Non-pigmented ciliary epithelial cell (primary cell): ENCODE results near the gene GTPBP4.
"Not testable (repeated sequence)": the region's sequence is repeated elsewhere in the genome, so short reads cannot be mapped to it uniquely, and the experiment has no call there.

Experiments used
- DNase-seq: peaks from one replicate; pipeline ENCODE4 v3.0.0-alpha.2; 2010; ENCODE audit warnings: low read depth

The GTPBP4 gene

DNA sequence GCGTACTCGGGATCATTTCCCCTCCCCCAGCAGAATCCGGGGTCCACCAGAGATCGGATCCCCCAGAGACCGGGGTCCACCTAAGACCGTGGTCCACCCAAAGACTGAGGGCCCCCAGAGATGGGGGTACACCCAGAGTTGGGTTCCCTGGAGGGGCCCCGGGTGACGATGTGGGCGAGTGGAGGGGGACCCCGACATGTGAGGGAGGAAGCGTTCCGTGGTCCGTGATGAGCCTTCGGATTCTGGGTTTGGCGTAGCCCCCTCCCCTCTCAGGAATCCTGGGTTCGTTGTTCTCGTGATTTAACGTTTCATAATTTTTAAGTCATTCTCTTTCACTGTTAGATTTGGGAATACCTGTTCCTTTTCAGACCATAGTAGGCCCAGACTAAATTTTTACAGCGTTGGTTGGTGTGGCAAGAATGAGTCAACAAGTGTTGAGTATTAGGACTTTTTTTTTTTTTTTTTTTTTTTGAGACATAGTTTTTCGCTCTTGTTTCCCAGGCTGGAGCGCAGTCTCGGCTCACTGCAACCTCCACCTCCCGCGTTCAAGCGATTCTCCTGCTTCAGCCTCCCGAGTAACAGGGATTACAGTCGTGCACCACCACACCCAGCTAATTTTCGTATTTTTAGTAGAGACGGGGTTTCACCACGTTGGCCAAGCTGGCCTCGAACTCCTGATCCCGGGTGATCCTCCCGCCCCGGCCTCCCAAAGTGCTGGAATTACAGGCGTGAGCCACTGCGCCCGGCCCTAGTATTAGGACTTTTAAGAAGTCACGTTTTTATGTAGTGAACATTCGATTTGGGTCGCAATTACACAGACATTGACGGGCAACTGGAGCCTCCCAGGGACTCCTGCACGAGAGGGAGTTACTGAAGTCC is 672 bp downstream of the GTPBP4 start:
- no peak for DNase-seq

DNA sequence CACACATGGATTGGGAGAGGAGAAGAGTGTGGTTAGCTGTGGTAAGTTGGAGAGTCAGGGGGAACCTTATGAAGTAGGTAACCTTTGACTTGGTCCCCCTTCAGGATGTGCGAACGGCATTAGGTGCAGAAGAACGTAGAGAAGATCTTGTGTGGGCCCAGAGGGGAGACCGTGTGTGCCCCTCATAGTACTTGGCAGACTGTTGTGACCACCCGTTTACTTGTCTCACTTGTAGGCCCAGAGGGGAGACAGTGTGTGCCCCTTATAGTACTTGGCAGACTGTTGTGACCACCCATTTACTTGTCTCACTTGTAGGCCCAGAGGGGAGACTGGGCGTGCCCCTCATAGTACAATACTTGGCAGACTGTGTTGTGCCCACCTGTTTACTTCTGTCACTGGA is 2.6 kb downstream of the GTPBP4 start:
- no peak for DNase-seq

DNA sequence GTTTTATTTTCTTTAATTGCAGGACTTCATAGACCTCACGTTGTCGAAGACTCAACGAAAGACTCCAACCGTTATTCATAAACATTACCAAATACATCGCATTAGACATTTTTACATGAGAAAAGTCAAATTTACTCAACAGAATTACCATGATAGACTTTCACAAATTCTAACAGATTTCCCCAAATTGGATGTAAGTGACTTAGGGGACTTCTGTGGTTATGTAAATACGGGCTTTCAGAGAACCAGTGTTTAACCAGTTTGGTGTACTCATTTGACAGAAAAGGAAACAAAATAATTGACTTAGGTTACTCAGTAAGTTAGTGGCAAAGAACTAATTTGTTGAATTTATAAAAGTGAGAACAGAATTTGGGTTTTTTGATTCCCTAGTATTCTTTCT is 4.2 kb downstream of the GTPBP4 start:
- no peak for DNase-seq

DNA sequence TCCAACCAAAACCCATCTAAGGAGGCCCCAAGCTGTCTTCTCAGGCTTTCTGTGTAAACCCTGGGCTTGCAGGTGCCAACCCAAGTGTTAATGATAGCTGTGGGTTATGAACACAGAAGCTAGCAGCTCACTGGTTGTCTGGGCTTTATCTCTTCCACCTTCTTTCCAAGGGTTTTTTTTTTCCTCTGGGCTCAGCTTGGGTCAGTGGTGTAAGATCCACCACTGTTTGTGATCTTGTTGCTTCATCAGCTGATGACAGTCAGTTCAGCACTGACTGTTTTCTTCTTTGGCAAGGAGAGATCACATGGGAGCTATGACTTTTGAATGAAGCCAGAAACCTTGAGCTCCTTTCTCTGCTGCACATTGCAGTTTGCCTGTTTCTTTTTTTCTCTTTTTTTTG is 4.6 kb downstream of the GTPBP4 start:
- DNase-seq = no peak

DNA sequence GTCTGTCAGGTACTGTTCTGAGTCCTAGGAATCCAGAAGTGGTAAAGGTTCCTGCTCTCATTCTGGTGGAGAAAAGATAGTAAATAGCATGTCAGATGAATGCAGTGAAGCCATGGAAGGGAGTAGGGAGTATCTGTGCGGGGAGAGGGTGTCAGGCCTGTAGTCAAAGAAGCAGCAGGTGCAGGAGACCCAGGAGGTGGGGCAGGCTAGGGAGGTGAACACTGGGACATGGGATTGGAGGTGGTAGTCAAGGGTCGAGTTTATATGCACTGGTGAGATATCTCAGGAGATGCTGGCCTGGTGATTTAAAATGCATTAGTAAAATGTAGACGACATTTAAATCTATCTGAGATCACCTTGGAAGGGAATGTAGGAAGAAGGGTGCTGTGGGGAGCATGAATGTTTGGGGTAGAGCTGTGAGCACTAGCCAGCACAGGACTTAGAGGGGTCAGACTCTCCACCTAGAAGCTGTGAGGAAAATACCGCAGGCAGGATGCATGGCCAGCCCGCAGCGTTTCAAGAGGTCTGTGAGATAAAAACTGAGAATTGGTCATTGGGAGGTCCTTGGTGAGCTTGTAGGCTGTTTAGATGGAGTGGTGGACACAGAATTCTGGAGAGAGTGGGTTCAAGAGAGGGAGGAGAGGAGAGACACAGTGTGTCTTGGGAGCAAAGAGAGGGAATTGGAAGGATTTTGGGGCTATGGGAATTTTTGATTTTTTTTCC is 6.8 kb downstream of the GTPBP4 start:
- DNase-seq = no peak

DNA sequence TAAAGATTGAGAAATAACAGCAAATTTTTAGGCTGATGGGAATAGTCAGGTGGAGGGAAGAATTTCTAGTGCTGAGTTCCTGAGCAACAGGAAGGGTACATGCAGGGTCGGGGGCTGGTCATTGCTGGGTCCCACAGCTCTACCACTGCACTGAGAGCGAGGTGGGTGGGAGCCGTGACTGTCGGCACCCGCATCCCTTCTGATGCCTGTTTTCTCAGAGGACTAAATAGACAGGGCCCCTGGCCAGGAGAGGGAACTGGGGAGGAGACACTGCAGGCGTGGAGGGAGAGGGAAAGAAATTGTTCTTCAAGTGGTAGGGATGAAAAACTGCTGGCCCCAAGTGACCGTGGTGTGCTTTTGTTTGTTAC is 7.3 kb downstream of the GTPBP4 start:
- no peak for DNase-seq

DNA sequence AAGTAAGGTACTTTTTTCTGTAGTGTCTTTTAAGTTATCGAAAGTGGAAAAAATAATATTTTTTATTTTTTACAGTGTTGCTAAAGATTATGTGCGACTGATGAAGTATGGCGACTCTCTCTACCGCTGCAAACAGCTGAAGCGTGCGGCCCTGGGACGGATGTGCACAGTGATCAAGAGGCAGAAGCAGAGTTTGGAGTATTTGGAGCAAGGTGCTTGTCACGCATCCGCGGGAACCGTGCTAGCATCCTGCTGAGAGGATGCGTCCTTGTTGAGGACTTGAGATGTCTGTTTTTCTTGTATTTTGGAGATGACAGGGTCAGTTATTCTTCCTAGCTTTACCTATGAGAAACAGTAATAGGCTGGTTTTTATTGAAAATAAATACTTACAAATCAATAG is 7.8 kb downstream of the GTPBP4 start:
- DNase-seq = no peak

DNA sequence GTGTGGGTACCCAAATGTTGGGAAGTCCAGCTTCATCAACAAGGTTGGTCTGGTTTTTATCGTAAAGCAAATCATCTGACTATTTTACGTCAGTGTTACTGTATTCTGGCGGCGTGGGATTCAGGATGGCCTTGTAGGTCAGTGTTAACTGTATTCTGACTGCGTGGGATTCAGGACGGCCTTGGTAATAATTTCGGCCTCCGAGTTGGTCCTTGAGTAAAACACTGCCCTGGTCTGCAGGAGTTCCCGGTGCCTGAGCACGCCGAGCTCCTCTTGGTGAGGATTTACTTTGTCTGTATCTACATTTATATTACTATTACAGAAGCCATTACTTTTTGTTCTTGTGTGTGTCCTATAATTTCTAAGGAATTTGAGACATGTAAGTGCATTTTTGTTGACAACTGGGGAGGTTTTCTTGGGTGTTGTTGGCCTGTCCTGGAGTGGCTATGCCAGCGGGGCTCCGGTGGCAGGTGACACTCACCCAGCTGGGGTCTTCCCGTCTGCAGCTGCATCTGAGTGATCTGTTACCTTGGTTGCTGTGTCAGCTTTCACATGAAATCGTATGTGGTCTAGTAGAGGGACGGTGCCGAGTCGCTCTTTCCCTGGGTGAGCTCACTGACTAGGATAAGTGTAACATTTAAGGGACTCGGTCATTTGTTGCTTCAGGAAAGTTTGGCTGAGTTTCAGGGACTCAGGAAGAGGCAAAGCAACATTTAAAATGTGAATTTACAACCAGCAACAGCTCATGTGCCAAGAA is 9.2 kb downstream of the GTPBP4 start:
- no peak for DNase-seq

DNA sequence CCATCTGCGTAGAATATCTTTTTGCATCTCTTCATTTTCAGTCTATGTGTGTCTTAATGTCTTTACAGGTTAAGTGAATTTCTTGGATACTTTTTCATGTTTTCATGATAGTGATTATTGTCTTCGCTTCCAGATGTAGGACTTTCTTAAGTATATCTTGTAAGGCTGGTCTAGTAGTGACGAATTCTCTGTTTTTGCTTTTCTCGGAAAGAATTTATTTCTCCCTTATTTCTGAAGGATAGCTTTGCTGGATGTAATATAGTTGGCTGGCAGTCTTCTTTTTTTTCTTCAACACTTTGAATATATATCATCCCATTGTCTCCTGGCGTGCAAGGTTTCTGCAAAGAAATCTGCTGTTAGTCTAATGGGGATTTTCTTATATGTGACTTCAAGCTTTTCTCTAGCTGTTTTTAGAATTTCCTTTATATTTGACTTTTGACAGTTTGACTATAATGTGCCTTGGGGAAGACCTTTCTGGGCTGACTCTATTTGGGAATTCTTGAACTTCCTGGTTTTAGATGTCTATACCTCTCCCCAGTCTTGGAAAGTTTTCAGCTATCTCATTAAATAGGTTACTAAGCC is 14.3 kb downstream of the GTPBP4 start:
- DNase-seq = no peak

DNA sequence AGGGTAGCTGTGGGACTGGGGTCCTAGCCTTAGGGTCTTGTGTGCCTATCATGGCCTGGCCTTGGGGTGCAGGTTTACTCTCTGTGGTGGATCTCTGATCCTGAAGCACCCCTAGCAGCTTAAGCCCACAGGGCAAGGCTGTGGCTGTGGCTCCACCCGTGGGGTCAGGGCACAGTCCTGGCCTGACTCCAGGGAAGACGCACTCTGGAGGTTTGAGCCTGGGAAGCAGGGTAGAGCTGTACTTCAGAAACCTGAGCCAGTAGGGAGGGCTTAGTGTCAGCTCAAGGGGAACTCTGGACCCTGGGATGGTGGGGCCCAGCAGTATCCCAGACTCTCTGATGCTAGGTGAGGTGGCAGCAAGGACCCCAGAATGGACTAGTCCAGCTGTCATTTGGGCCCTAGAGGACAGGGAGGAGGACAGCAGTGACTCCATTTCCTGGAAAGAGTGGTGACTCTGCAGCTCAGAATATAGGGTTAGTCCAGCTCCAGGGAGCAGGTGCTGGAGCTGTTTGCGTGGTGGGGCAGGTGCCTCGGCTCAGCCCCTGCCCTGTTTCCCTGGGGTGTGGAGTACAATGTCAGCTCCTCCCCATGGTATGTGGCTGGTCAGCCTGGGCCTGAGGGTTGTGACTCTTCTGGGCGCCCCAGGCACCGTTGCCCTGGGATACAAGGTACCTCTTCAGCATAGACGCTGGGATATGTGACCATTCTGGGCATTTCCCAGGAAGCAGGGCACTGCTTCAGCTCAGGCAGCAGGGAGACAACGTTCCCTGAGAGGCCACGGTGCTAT is 15.8 kb downstream of the GTPBP4 start:
- no peak for DNase-seq

DNA sequence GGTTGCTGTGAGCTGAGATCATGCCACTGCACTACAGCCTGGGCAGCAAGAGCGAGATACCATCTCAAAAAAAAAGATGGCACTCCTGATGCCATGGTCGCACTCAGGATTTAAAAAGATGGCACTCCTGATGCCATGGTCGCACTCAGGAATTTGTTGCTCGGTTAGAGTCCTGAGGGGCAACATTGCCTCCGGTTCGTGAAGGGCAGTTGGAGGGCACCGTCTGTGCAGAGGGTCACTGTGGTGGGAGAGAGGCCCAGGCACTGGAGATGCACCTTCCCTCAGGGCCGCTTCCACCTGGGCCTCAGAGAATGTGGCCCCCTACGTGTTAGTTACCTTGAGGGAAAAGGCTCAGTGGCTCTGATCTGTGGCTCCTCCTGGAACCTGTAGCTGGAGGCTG is 18.3 kb downstream of the GTPBP4 start:
- no peak for DNase-seq

DNA sequence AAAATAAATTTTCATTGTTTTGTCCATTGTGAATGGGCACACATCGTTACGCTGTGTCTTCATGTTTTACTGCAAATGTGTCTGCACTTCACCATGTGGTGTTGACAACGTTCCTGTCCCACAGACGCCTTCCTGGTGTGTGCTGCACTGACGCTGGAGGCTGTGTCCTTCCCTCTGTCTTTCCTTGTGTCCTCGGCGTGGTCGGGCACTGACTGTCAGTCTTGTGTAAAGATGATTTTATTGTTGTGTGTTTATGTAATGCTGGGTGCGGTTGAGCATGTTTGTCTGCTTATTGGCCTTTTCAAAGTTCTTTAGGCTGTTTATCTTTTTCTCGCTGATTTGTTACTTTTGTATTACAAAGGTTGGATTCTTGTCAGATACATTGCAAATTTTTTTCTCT is 19.3 kb downstream of the GTPBP4 start:
- DNase-seq = no peak

DNA sequence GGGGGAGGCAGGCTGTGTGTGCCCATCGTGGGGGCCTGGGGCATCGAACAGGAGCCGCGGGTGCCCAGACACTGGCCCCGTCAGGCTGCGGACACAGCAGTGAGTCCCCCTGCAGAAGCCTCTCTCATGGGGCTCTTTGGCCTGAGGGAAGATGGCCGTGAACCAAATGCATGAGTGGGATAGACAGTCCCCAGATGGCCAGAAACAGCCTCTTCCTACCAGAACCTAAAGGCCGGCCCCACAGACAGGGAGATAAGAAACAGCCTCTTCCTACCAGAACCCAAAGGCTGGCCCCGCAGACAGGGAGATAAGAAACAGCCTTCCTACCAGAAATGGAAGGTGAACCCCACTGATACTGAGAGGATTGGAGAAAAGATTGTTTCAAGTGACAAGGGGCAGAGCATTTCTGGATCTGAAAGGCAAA is 20.8 kb downstream of the GTPBP4 start:
- no peak for DNase-seq

DNA sequence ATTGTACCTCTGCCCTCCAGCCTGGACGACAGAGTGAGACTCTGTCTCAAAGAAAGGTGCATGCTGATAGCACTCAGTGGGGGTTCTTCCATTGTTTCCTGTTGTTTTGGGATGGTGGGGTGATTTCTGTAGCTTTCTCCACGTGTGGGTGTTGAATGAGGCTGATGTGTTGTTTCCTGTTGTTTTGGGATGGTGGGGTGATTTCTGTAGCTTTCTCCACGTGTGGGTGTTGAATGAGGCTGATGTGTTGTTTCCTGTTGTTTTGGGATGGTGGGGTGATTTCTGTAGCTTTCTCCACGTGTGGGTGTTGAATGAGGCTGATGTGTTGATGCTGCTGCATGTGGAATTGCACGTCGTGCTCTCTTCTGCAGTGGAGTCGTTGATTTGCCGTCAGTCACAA is 21.7 kb downstream of the GTPBP4 start:
- not testable (repeated sequence) for DNase-seq

DNA sequence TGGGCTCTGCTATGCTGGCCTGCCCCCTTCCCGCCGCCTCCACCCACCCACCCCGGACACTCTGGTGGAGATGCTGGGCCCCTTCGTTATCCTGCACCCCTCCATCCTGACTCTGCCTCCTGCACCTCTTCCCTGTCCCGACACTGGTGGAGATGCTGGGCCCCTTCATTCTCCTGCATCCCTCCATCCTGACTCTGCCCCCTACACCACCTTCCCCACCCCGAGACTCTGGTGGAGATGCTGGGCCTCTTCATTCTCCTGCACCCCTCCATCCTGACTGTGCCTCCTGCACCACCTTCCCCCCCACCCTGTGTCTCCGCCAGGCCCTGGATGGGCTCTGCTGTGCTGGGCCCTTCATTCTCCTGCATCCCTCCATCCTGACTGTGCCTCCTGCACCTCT is 22.5 kb downstream of the GTPBP4 start:
- DNase-seq = no peak

DNA sequence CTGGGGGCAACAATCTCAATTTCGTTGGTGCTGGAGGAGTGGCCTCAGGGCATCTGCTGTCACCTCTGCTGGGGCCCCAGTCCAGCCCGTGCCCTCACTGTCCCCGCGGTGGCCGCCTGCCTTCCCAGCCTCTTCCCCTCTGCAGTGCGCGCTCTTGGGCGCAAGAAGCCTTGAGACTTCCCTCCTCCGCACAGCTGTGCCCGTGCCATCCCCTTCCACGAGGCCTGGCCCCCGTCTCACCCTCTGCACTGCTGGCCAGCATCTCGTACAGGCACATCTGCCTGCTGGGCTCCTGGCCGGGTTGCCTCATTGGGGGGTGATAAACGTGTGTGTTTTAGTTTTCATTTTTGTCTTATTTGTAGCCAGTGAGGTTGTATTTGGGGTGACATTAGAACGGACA is 23.5 kb downstream of the GTPBP4 start:
- DNase-seq = no peak

DNA sequence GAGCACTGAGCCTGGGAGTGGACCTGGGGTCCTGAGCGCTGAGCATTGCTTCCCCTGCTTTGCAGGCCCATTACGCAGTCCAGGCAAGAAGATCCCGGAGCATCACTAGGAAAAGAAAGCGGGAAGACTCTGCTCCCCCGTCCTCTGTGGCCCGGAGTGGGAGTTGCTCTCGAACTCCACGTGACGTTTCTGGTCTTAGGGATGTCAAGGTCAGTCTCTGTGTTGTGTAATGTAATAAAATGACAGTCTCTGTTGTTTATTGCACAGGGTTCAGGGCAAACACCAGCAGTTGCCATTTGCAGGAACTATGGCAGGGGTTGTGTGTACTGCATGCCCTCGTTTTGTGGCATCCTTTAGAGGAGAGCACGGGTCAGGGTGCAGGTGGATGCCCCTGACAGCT is 27.5 kb downstream of the GTPBP4 start:
- DNase-seq = no peak

DNA sequence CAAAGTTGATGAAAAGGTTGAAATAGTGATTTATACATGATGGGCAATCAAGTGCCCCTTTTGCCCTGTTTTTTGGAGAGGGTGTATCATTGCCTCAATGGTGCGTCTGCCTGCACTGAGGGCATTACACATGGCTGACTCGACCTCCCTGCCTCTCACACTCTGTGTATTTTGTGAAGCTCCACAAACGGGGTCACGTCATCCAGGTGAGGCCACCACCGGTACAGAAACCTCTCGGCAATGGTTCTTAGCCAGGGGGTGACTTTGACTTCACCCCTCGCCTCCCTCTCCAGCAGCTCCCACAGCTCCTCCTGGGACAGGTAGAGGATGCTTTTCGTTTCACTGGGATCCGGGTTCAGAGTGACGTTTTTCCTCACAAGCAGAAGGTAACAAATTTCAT is 31.1 kb downstream of the GTPBP4 start:
- no peak for DNase-seq

DNA sequence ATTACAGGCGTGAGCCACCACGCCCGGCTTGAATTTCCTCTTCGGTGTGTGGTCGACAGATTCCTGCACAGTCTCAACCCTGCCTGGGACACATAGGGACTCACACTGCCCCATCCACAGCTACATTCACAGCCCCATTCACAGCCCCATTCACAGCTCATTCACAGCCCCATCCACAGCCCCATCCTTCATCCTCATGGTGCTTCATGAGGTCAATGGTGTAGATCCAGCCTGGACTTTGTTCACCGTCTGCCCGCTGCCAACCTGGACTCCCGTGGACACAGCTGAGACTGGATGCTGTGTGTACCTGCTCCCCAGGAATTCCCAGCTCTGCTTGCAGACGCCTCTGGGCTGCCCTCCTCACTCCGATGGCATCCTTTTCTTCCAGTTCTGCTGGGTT is 32.2 kb downstream of the GTPBP4 start:
- no peak for DNase-seq

DNA sequence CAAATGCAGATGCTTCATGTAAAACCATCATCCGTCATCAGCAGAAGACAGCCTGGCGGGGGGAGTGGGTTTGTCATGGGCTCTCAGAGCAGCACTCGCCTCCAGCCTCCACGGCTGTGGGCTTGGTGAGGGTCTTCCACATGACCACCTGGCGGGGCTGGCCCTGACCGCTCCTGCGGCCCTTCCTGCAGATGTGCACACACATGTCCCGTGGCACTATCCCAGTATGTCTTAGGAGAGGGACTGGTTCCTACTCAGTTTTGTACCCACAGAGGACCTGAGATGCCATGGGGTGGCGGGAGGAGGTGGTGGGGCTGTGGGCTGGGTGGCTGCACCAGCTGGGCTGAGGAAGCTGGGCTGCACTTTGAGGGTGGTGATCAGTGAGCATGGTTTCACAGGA is 32.7 kb downstream of the GTPBP4 start:
- DNase-seq = no peak

DNA sequence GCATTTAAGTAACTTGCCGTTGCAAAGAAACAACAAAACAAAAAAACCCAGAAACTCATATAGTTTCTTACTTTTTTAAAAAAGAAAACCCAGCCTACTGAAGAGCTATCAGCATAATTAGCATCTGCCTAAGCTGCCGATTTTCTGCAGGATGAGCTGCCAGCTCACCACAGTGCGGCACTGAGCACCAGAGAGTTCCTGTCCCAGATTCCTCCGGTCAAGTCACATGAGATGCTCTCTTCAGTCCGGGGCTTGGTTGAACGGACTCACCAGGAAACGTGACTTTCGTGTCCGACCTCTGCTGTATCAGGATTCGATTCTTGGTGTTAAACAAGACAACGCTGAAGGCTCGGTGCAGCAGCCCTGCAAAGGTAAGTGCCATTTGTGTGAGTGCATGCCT is 34.2 kb downstream of the GTPBP4 start:
- no peak for DNase-seq

DNA sequence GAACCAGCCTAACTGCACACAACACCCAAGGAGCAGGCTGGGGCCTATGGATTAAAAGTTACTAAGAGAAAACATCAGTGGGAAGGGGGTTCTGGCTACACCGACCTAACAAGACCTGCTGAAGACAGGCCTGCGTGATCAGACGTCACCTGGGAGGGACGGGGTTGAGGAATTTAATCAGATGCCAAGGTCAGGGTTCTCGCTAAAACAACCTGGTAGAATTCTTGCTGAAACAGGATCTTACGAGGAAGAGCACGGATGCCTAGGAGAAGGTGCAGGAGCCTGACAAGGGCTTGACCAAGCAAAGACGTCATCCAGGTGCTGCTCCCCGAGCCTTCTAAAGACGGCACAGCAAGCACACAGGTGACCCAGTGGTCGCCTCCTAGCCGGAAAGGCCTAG is 35.9 kb downstream of the GTPBP4 start:
- no peak for DNase-seq
